DMS153 treated with DMSO at 0.1 percent for 48 hours (cell line): ENCODE measurements around the gene RBM24.
"Not testable (repeated sequence)": the region's sequence is repeated elsewhere in the genome, so short reads cannot be mapped to it uniquely, and the experiment has no call there.

Experiments
- DNase-seq: peaks from one replicate; lab custom pipeline; 2025; ENCODE audit not compliant: unreplicated experiment; lab: John Stamatoyannopoulos, UW

Gene RBM24

DNA sequence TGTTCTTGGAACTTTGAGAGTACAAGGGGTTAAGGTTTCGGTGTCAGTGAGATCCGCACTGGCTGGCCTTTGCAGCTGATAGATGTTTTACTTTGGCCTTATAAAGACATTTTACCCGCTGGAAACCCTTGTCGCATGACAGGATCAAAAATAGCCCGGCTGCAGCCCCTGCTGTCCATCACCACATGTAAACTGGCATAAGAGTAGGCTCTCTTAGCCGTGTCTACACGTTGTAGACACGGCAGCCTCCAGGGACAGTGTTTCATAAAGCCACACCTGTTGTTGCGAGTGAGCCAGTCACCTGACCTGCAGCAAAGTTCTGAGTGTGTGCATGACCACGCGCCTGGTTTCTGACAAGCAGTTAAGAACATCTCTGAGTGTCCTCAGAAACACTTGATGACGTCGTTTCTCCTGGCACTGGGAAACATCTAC is 8.5 kb downstream of the RBM24 start:
- no peak for DNase-seq

DNA sequence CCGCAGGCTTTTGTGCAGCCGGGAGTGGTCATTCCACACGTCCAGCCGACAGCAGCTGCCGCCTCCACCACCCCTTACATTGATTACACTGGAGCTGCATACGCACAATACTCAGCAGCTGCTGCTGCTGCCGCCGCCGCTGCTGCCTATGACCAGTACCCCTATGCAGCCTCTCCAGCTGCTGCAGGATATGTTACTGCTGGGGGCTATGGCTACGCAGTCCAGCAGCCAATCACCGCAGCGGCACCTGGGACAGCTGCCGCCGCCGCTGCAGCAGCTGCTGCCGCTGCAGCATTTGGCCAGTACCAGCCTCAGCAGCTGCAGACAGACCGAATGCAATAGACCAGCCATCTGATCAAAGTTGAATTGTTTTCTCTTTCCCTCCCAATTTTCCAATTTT is 10.6 kb downstream of the RBM24 start:
- no peak for DNase-seq

DNA sequence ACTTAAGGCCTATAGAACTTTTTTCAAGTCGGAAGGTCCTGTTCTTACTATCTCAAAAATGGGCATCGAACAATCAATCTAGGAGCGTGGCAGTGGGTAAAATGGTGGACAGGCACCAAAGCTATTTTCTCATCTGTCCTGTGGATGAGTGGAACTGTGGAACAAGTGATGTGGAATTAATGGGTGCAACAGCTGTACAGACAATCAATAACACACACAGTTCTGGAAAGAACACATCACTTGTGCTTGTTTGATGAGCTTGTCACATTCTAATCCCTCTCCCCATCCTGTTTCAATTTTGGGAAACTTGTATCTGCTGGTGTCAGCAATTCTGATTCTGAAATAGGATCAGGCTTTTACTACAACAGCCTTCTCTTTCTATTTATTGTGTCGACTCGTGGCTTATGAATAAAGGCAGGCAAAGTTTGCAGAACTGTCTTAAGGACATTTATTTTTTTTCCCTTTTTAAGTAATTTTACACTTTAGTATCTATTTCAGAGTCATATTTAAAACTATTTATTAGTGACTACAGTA is 11.5 kb downstream of the RBM24 start:
- DNase-seq = no peak

GRCh38 chr6:17293395-17293794 is 12.2 kb downstream of the RBM24 start:
- DNase-seq = no peak

GRCh38 chr6:17297271-17298080 is 16.3 kb downstream of the RBM24 start:
- DNase-seq = no peak

- no peak for DNase-seq
Measured at GRCh38 chr6:17298257-17298656, 17.1 kb downstream of the RBM24 start.

DNA sequence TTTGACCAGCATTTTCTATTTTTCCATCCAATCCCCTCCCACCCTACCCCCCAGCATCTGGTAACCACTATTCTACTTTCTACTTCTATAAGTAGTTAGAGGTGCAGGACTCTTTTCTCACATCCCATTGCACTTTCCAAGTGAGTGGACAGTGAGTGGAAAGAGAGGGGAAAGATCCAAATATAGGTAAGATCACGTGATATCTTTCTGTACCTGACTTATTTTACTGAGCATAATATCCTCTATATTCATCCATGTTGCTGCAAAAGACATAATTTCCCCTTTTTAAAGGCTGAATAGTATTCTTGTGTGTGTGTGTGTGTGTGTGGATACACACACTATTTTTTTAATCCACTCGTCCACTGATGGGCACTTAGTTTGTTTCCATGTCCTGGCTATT is 18.1 kb downstream of the RBM24 start:
- DNase-seq = no peak

DNA sequence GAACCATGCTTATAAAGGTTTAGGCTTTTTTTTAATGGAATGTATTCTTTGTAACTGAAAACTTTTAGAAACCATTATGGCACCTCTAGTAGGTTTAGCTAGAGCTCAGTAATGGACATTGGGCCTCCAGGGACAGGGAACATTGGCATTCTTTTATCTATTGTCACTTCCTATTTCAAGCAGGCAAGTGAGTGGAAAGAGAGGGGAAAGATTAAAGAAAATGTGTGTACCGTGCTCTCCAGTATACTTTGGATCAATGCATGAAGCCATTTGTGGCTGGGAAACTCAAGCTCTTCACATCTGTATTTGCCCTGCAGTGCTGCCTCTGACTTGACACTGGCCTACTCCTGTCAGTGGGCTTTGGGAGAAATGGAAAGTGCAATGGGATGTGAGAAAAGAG is 18.6 kb downstream of the RBM24 start:
- no peak for DNase-seq

- no peak for DNase-seq
Measured at GRCh38 chr6:17300637-17301036, 19.5 kb downstream of the RBM24 start.

GRCh38 chr6:17303444-17303843 is 22.3 kb downstream of the RBM24 start:
- no peak for DNase-seq

- no peak for DNase-seq
Measured at GRCh38 chr6:17305219-17306001, 24.2 kb downstream of the RBM24 start.

DNA sequence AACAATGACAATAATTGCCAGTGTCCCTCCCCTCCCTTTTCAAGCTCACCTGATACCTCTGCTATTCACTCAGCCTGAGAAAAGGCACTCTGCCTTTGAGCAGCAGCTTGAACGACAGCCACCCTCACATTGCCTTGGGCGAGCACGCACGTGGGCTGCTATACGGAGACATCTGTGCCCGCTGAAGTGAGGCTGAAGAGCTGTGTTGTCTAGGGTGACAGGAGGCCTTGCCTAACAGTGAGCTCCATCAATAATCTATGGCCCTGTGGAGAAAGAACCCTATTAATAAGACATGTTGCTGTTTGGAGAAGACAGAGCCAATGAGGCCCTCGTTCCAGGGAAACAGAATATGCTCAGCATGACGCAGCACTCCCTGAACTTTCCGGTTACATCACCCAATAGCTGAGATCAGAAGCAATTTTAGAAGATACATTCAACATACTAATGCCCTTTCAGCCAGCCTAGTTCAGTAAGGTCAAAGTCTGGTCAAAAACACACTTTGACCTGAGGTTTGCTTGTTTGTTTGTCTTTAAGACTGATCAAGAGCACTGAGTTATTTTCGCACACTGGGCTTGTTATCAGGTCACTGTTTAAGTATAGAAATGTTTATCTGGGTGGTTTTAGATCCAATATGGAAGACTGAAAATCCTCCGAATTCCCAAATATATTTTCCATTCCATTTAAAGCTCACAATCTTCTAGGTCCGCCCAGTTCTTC is 30.6 kb downstream of the RBM24 start:
- DNase-seq = no peak

- not testable (repeated sequence) for DNase-seq
Measured at GRCh38 chr6:17313238-17313637, 32.1 kb downstream of the RBM24 start.

DNA sequence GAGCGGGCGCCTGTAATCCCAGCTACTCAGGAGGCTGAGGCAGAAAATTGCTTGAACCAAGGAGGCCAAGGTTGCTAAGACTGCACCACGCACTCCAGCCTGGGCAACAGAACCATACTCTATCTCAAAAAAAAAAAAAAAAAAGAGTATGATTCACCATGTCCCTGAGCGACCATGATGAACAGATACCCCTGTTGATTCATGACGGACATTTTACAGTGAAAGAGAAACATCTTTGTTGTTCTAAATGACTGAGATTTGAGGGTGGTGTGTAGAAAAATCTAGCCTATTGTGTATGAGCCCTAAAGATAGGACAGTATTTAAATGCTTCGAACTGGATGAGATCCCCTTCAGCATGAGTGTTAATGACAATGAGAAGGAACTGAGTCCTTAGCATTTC is 32.8 kb downstream of the RBM24 start:
- DNase-seq = no peak

DNA sequence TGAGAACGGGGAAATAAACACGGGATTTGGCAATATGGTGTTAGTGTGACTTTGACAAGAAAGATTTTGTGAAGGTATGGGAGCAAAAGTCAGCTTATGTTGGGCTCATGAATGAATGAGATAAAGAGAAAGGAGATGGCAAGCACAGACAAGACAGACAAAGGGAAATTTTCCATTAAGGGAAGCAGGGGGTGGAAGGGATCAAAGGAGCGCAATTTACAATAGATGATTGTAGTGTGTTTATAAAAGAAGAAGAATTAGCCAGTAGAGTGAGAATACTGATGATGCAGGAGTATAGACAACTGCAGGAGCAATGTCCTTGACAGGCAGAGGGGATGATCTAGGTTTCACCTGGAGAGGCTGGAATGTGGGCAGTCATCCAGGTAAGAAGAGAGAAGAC is 34.1 kb downstream of the RBM24 start:
- DNase-seq = no peak

DNA sequence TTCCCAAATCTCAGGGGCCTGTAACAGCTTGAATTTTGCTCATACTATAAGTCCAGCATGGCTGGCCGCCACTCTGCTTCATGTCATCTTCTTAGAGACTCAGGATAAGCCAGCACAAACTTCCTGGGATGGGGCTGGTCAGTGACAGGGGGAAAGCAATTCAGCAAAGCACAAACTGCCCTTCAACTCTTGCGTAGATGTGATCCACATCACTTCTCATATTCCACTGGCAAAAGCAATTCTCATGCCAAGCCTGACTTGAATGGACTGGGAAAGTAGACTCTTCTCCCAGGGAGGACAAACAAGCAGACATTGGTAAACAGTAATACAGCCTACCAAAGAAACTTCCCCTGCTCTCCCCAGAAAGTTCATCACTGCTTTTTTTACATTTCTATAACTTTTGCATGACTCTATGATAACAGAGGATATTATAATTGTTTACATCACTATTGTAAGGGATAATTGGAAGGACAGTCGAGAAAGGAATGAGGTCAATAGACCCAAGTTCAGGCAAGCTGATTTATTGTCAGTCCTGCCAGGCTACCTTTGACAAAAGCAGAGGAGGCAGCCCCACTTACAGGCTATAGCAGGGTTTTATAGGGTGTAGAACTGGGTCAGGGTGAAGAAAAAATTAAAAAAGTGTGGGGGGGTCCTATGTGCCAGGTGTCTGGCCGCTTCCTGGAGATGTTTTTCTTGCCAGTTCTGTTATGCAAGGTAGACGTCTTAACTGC is 37.4 kb downstream of the RBM24 start:
- no peak for DNase-seq

- not testable (repeated sequence) for DNase-seq
Measured at GRCh38 chr6:17320266-17320665, 39.1 kb downstream of the RBM24 start.

DNA sequence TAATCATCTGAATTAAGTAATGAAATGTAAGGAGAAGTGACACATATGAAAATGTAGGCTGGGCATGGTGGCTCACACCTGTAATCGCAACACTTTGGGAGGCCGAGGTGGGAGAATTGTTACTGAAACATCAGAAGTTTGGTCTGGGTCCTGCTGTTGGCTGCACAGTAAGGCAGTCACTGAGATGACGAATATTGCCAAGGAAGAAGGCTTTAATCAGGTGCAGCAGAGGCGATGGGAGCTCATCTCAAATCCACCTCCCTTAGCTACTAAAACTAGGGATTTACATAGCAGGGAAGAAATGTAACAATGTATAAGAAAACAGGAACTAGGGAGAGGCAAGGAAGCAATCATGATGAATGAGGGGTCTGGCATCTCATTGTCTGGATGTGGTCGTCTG is 50.1 kb downstream of the RBM24 start:
- DNase-seq = no peak

DNA sequence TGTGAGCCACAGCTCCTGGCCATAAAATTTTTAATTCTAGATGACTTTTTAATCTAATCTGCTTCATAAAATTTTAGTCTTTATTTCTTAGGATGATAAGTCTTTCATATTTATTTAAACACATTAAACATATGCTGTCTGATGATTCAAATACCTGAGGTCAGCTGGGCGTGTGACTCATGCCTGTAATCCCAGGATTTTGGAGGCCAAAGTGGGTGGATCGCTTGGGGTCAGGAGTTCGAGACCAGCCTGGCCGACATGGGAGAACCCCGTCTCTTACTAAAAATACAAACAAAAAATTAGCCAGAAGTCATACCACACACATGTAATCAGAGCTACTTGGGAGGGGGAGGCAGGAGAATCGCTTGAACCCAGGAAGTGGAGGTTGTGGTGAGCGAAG is 53.1 kb downstream of the RBM24 start:
- DNase-seq = no peak

- DNase-seq = no peak
Measured at GRCh38 chr6:17336425-17336824, 55.3 kb downstream of the RBM24 start.

DNA sequence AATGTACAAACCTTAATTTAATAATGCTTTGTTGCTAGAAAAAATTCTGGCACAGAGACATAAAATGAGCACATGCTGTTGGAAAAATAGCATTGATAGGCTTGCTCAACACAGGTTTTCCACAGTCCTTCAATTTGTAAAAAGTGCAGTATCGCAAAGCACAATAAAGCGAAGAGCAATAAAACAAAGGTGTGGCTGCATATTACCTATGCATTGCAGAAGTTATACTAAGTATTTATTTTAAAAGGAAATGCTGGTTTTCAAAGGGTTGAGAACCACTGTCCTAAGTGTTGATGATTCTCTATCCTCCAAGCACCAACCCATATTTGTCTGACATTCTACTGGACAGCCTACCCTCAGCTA is 58.1 kb downstream of the RBM24 start:
- no peak for DNase-seq
